Suprapubic skin (tissue), 4 donors: Measurements from ENCODE around the gene R3HDML. TPM values are rescaled to one million over a fixed set of nuclear protein-coding genes. Genes with fewer than 3 reads are reported as not detected.

ENCODE experiments used
- DNase-seq, 2 donors: peaks; one replicate each; pipeline ENCODE4 v3.0.0-alpha.2; 2019; ENCODE audit warnings: low spot score in 2 of 2
- H3K27ac ChIP-seq: fragments of 200-600 bp; sonication (generic); one replicate; pipeline ENCODE4 v1.5.1; 2019
- H3K27me3 ChIP-seq: fragments of 200-600 bp; sonication (generic); one replicate; pipeline ENCODE4 v1.5.1; 2019
- H3K36me3 ChIP-seq: fragments of 200-600 bp; sonication (generic); one replicate; pipeline ENCODE4 v1.5.1; 2019
- H3K4me1 ChIP-seq: fragments of 200-600 bp; sonication (generic); one replicate; pipeline ENCODE4 v1.5.1; 2019
- H3K4me3 ChIP-seq: fragments of 200-600 bp; sonication (generic); one replicate; pipeline ENCODE4 v1.5.1; 2019; ENCODE audit warnings: mild to moderate bottlenecking
- H3K9me3 ChIP-seq: fragments of 200-600 bp; sonication (generic); one replicate; pipeline ENCODE4 v1.5.1; 2019
- CTCF ChIP-seq, 2 donors: fragments of 200-600 bp in 1 of 2; fragments of 450-650 bp in 1 of 2; sonication (generic) in 1 of 2; IDR thresholded peaks; one replicate each; pipeline ENCODE4 v1.5.1; 2016 to 2019; ENCODE audit warnings: antibody characterized with exemption in 2 of 2, mild to moderate bottlenecking in 1 of 2, moderate library complexity in 1 of 2
- EP300 ChIP-seq: sonication (generic); formaldehyde crosslinking; IDR thresholded peaks from one replicate; pipeline ENCODE4 v1.6.1; 2017; ENCODE audit warnings: antibody characterized with exemption
- POLR2A ChIP-seq, 2 donors: fragments of 450-650 bp; IDR thresholded peaks; one replicate each; pipeline ENCODE4 v1.6.1; 2017; ENCODE audit warnings: antibody characterized with exemption in 2 of 2, mild to moderate bottlenecking in 2 of 2, moderate library complexity in 2 of 2
- POLR2AphosphoS5 ChIP-seq, 3 donors: sonication (generic); formaldehyde crosslinking; IDR thresholded peaks; one replicate each; pipeline ENCODE4 v1.6.1; 2017; ENCODE audit warnings: antibody characterized with exemption in 3 of 3
- WGBS: methylation state at CpG from one replicate; pipeline ENCODE4 v1.1.5; 2018; 5-methylcytosine and 5-hydroxymethylcytosine counted together
- total RNA-seq, 4 donors: library from RNA; depleted of rRNA; stranded (reverse); fragments of >200 nt; gene quantifications; one replicate each; pipeline ENCODE4 v1.1.0, GENCODE V29; 2016

Gene R3HDML
- total RNA-seq, 4 donors from 2014 or later: not detected

GRCh38 chr20:44392776-44393607 is 56.1 kb downstream of the R3HDML start:
- WGBS: 71% methylated on average over 5 of the region's 5 CpGs
- no peaks in the 10 kb centered on the region for H3K9me3 ChIP-seq
- H3K27ac ChIP-seq: no peak overlapping the region
- peaks cover 10% of the 10 kb centered on the region for H3K27me3 ChIP-seq
- DNase-seq: no peak
- H3K4me1 ChIP-seq: peaks cover 12% of the 10 kb centered on the region
- TF ChIP-seq CTCF (IDR thresholded peaks at IDR 0.05) (no peak), POLR2AphosphoS5 (IDR thresholded peaks at IDR 0.05) (no peak), EP300 (no peak), POLR2A (IDR thresholded peaks at IDR 0.05) (no peak)
- no peaks in the 10 kb centered on the region for H3K36me3 ChIP-seq
- no peak overlapping the region for H3K4me3 ChIP-seq

GRCh38 chr20:44393608-44394451 is 57.0 kb downstream of the R3HDML start:
- 70% methylated on average over 9 of the region's 9 CpGs for WGBS
- TF ChIP-seq POLR2A (IDR thresholded peaks at IDR 0.05) (no peak), EP300 (no peak), CTCF (IDR thresholded peaks at IDR 0.05) (no peak), POLR2AphosphoS5 (IDR thresholded peaks at IDR 0.05) (no peak)
- Histone ChIP-seq H3K9me3 (no peaks in the 10 kb centered on the region), H3K4me1 (peaks cover 3% of the 10 kb centered on the region), H3K27ac (no peak overlapping the region), H3K27me3 (peaks cover 8% of the 10 kb centered on the region), H3K4me3 (no peak overlapping the region), H3K36me3 (no peaks in the 10 kb centered on the region)
- DNase-seq: no peak

- DNase-seq: no peak
- H3K4me3 ChIP-seq: no peak overlapping the region
- peaks cover 10% of the 10 kb centered on the region for H3K27me3 ChIP-seq
- no peak overlapping the region for H3K27ac ChIP-seq
- H3K36me3 ChIP-seq: no peaks in the 10 kb centered on the region
- TF ChIP-seq EP300 (no peak), POLR2AphosphoS5 (IDR thresholded peaks at IDR 0.05) (no peak), CTCF (IDR thresholded peaks at IDR 0.05) (no peak), POLR2A (IDR thresholded peaks at IDR 0.05) (no peak)
- H3K9me3 ChIP-seq: no peaks in the 10 kb centered on the region
- H3K4me1 ChIP-seq: no peaks in the 10 kb centered on the region
- 96% methylated on average over 2 of the region's 2 CpGs for WGBS
These were observed 57.5 kb downstream of the R3HDML start for GRCh38 chr20:44394452-44394701.

GRCh38 chr20:44394702-44395460 is 58.0 kb downstream of the R3HDML start:
- DNase-seq: no peak
- 79% methylated on average over 10 of the region's 15 CpGs for whole genome bisulfite sequencing
- H3K4me3 ChIP-seq: no peak overlapping the region
- no peak for TF ChIP-seq POLR2A (IDR thresholded peaks at IDR 0.05)
- no peak for TF ChIP-seq POLR2AphosphoS5 (IDR thresholded peaks at IDR 0.05)
- TF ChIP-seq EP300: no peak
- no peak for TF ChIP-seq CTCF (IDR thresholded peaks at IDR 0.05)
- H3K36me3 ChIP-seq: no peaks in the 10 kb centered on the region
- H3K27me3 ChIP-seq: peaks cover 10% of the 10 kb centered on the region
- H3K4me1 ChIP-seq: no peaks in the 10 kb centered on the region
- H3K9me3 ChIP-seq: no peaks in the 10 kb centered on the region
- no peak overlapping the region for H3K27ac ChIP-seq
